ENCODE results near the gene RCCD1.

The RCCD1 gene

DNA sequence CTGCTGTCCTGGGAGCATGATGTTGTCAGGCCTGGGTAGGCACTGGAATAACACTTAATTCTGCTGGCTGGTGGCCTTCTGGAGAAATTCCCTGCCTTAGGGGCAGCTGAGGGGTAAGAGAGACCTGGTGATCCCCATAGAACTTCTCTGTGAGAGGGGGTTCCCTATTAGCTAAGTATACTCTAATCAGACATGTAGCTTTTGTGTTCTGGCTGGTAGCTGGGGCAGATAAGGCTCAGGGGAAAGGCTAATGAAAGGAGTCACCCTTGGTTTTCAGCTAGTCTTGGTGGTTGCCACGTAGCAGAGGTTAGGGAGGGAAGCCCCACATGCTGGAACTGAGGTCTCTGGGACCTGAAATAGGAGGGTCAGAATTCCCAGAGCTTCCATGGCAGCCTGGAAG, 21.4 kb upstream of the RCCD1 start:
- ChIA-PET CTCF (interaction anchor here (0.6 to 11.7 kb wide), 44 partner anchors 9 to 876 kb away, joined by 3 to 163 read pairs (median 6); partner anchors contain the start of genes MAN2A2, RCCD1 and VPS33B), POLR2A (interaction anchor here (1.1 to 11.4 kb wide), 6 partner anchors 9 to 216 kb away, joined by 3 to 179 read pairs (median 11); partner anchors contain the start of genes BLM, MAN2A2, RCCD1 and VPS33B)
- TF ChIP-seq ZNF16 (tag by site-specific recombination; IDR thresholded peaks at IDR 0.05; ENCODE audit: low read depth) (no peak), KLF7 (tag by site-specific recombination; IDR thresholded peaks at IDR 0.05; ENCODE audit: borderline replicate concordance) (no peak), ZNF174 (tag by site-specific recombination; IDR thresholded peaks at IDR 0.05) (no peak)
- Histone ChIP-seq H3K4me1 (ENCODE audit: control insufficient read depth, insufficient read depth, low read length) (0 out of 2 replicates have a peak, but pooled peaks cover 2% of the 10 kb centered on the region), H3K36me3 (ENCODE audit: control insufficient read depth in 2 of 2, insufficient read depth in 1 of 2, low read length in 2 of 2) (peaks cover 15 to 21% of the 10 kb centered on the region in 2 experiments; a peak in 2 of 3 replicates), H3K9me3 (ENCODE audit: control insufficient read depth, insufficient read depth, low read depth, low read length) (no peaks in the 10 kb centered on the region), H3K27ac (ENCODE audit: extremely low read depth, low read depth, low read length) (no peak overlapping the region), H3K4me3 (ENCODE audit: low read depth, low read length) (no peak overlapping the region)

DNA sequence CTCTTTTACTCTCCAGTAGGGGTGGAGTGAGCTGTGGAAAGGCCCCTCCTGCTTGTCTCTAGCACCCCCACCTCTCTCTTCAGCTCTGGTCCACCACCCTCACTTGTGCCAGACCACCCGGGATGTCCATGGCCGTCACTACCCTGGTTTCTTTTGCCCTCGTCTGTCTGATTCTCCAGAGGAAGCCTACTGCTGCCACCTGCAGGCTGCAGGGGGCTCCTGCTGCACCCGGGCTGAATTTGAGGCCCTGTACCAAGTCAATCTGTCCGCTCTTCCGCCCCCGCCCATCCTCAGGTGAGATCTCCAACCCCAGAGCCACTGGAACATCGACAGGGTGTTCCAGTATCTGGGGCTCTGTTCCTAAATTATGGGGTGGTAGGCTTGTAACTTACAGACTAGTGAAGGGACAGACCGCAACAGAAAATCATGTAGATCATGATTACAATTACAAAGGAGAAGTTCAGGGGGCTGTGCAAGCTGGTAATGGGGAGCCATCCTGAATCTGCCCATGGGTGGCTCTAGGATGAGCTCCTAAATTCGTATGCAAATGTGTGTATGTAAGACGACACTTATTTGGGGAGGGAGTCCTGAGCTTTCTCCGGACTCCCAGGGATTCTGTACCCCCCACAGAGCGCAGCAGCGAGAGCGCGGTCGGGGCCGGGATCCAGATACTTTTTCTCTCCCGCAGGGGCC, 20.3 kb upstream of the RCCD1 start:
- POLR2A ChIA-PET: interaction anchor here (0.8 to 11.4 kb wide), 17 partner anchors 7 to 403 kb away, joined by 3 to 179 read pairs (median 5); partner anchors contain the start of genes MAN2A2, PRC1, RCCD1 and VPS33B
- H3K4me1 ChIP-seq (ENCODE audit: control insufficient read depth, insufficient read depth, low read length): 0 out of 2 replicates have a peak, but pooled peaks cover 2% of the 10 kb centered on the region
- H3K27ac ChIP-seq (ENCODE audit: extremely low read depth, low read depth, low read length): peak overlapping the region; percentile 32; the same call in 1 of the 2 replicates
- CTCF ChIA-PET: interaction anchor here (0.6 to 11.7 kb wide), 49 partner anchors 8 to 794 kb away, joined by 3 to 163 read pairs (median 4); partner anchors contain the start of genes BLM, FES, MAN2A2 and RCCD1
- peaks cover 26 to 28% of the 10 kb centered on the region in 2 experiments; a peak in 2 of 3 replicates for H3K36me3 ChIP-seq (ENCODE audit: control insufficient read depth in 2 of 2, insufficient read depth in 1 of 2, low read length in 2 of 2)
- H3K4me3 ChIP-seq (ENCODE audit: low read depth, low read length): peak overlapping the region; percentile 83
- no peaks in the 10 kb centered on the region for H3K9me3 ChIP-seq (ENCODE audit: control insufficient read depth, insufficient read depth, low read depth, low read length)
- TF ChIP-seq ZNF121 (tag by site-specific recombination; IDR thresholded peaks at IDR 0.05) (no peak; the same call in 1 of the 2 replicates), ZNF585B (tag by site-specific recombination; IDR thresholded peaks at IDR 0.05) (no peak), ZFHX2 (tag by site-specific recombination; conservative IDR thresholded peaks at IDR 0.05) (peak; percentile 42; the same call in 1 of the 2 replicates), ZEB2 (tag by site-specific recombination; IDR thresholded peaks at IDR 0.05) (no peak; the same call in none of the 2 replicates), ZNF596 (tag by site-specific recombination; IDR thresholded peaks at IDR 0.05) (0 out of 2 replicates have a peak, but pooled peaks have one; percentile 12), ZNF266 (tag by site-specific recombination; IDR thresholded peaks at IDR 0.05; ENCODE audit: low read depth) (no peak), CTCF (tag by site-specific recombination; IDR thresholded peaks at IDR 0.05) (peak; percentile 95), ZNF175 (tag by site-specific recombination; IDR thresholded peaks at IDR 0.05) (no peak), ZNF184 (tag by site-specific recombination; IDR thresholded peaks at IDR 0.05) (no peak), SP7 (tag by site-specific recombination; IDR thresholded peaks at IDR 0.05) (0 out of 2 replicates have a peak, but pooled peaks have one; percentile 4), ZNF580 (tag by site-specific recombination; IDR thresholded peaks at IDR 0.05) (peak; percentile 63; the same call in 1 of the 2 replicates)
- TF ChIP-seq, protein P1, sequence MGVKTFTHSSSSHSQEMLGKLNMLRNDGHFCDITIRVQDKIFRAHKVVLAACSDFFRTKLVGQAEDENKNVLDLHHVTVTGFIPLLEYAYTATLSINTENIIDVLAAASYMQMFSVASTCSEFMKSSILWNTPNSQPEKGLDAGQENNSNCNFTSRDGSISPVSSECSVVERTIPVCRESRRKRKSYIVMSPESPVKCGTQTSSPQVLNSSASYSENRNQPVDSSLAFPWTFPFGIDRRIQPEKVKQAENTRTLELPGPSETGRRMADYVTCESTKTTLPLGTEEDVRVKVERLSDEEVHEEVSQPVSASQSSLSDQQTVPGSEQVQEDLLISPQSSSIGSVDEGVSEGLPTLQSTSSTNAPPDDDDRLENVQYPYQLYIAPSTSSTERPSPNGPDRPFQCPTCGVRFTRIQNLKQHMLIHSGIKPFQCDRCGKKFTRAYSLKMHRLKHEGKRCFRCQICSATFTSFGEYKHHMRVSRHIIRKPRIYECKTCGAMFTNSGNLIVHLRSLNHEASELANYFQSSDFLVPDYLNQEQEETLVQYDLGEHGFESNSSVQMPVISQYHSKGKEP (tag by site-specific recombination; IDR thresholded peaks at IDR 0.05): no peak
- TF ChIP-seq, protein P2, sequence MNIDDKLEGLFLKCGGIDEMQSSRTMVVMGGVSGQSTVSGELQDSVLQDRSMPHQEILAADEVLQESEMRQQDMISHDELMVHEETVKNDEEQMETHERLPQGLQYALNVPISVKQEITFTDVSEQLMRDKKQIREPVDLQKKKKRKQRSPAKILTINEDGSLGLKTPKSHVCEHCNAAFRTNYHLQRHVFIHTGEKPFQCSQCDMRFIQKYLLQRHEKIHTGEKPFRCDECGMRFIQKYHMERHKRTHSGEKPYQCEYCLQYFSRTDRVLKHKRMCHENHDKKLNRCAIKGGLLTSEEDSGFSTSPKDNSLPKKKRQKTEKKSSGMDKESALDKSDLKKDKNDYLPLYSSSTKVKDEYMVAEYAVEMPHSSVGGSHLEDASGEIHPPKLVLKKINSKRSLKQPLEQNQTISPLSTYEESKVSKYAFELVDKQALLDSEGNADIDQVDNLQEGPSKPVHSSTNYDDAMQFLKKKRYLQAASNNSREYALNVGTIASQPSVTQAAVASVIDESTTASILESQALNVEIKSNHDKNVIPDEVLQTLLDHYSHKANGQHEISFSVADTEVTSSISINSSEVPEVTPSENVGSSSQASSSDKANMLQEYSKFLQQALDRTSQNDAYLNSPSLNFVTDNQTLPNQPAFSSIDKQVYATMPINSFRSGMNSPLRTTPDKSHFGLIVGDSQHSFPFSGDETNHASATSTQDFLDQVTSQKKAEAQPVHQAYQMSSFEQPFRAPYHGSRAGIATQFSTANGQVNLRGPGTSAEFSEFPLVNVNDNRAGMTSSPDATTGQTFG (tag by site-specific recombination; IDR thresholded peaks at IDR 0.05; ENCODE audit: borderline replicate concordance): no peak
- TF ChIP-seq, protein P3, sequence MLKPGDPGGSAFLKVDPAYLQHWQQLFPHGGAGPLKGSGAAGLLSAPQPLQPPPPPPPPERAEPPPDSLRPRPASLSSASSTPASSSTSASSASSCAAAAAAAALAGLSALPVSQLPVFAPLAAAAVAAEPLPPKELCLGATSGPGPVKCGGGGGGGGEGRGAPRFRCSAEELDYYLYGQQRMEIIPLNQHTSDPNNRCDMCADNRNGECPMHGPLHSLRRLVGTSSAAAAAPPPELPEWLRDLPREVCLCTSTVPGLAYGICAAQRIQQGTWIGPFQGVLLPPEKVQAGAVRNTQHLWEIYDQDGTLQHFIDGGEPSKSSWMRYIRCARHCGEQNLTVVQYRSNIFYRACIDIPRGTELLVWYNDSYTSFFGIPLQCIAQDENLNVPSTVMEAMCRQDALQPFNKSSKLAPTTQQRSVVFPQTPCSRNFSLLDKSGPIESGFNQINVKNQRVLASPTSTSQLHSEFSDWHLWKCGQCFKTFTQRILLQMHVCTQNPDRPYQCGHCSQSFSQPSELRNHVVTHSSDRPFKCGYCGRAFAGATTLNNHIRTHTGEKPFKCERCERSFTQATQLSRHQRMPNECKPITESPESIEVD (tag by site-specific recombination; IDR thresholded peaks at IDR 0.05): no peak
- TF ChIP-seq, protein P4, sequence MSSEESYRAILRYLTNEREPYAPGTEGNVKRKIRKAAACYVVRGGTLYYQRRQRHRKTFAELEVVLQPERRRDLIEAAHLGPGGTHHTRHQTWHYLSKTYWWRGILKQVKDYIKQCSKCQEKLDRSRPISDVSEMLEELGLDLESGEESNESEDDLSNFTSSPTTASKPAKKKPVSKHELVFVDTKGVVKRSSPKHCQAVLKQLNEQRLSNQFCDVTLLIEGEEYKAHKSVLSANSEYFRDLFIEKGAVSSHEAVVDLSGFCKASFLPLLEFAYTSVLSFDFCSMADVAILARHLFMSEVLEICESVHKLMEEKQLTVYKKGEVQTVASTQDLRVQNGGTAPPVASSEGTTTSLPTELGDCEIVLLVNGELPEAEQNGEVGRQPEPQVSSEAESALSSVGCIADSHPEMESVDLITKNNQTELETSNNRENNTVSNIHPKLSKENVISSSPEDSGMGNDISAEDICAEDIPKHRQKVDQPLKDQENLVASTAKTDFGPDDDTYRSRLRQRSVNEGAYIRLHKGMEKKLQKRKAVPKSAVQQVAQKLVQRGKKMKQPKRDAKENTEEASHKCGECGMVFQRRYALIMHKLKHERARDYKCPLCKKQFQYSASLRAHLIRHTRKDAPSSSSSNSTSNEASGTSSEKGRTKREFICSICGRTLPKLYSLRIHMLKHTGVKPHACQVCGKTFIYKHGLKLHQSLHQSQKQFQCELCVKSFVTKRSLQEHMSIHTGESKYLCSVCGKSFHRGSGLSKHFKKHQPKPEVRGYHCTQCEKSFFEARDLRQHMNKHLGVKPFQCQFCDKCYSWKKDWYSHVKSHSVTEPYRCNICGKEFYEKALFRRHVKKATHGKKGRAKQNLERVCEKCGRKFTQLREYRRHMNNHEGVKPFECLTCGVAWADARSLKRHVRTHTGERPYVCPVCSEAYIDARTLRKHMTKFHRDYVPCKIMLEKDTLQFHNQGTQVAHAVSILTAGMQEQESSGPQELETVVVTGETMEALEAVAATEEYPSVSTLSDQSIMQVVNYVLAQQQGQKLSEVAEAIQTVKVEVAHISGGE (tag by site-specific recombination; conservative IDR thresholded peaks at IDR 0.05; ENCODE audit: low read depth): peak; percentile 54; the same call in 1 of the 2 replicates

All from HEK293 (cell line).